Measurements from ENCODE around the gene RPL36A. TPM values are rescaled to one million over a fixed set of nuclear protein-coding genes. Genes with fewer than 3 reads are reported as not detected.

Gene RPL36A
- total and polyA plus RNA-seq, 10 of the 15 experiments (the other 5 are each of a cell fraction or from before 2014, with no cell fraction given) = 425 to 4,528 (median 3,270) TPM

- TF ChIP-seq, protein P1, sequence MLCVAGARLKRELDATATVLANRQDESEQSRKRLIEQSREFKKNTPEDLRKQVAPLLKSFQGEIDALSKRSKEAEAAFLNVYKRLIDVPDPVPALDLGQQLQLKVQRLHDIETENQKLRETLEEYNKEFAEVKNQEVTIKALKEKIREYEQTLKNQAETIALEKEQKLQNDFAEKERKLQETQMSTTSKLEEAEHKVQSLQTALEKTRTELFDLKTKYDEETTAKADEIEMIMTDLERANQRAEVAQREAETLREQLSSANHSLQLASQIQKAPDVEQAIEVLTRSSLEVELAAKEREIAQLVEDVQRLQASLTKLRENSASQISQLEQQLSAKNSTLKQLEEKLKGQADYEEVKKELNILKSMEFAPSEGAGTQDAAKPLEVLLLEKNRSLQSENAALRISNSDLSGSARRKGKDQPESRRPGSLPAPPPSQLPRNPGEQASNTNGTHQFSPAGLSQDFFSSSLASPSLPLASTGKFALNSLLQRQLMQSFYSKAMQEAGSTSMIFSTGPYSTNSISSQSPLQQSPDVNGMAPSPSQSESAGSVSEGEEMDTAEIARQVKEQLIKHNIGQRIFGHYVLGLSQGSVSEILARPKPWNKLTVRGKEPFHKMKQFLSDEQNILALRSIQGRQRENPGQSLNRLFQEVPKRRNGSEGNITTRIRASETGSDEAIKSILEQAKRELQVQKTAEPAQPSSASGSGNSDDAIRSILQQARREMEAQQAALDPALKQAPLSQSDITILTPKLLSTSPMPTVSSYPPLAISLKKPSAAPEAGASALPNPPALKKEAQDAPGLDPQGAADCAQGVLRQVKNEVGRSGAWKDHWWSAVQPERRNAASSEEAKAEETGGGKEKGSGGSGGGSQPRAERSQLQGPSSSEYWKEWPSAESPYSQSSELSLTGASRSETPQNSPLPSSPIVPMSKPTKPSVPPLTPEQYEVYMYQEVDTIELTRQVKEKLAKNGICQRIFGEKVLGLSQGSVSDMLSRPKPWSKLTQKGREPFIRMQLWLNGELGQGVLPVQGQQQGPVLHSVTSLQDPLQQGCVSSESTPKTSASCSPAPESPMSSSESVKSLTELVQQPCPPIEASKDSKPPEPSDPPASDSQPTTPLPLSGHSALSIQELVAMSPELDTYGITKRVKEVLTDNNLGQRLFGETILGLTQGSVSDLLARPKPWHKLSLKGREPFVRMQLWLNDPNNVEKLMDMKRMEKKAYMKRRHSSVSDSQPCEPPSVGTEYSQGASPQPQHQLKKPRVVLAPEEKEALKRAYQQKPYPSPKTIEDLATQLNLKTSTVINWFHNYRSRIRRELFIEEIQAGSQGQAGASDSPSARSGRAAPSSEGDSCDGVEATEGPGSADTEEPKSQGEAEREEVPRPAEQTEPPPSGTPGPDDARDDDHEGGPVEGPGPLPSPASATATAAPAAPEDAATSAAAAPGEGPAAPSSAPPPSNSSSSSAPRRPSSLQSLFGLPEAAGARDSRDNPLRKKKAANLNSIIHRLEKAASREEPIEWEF (IDR thresholded peaks at IDR 0.05; ENCODE audit: insufficient replicate concordance, low read depth, low read length) = no peak
- TF ChIP-seq WRNIP1 (IDR thresholded peaks at IDR 0.05; ENCODE audit: borderline replicate concordance, low read depth, low read length) (no peak), CHD1 (IDR thresholded peaks at IDR 0.05; ENCODE audit: low read depth, low read length) (0 out of 2 replicates have a peak, but pooled peaks have one; percentile 69), E4F1 (IDR thresholded peaks at IDR 0.05; ENCODE audit: borderline replicate concordance, partially characterized antibody) (peak; percentile 68), EGR1 (IDR thresholded peaks at IDR 0.05; ENCODE audit: borderline replicate concordance in 1 of 2, low read depth in 2 of 2, low read length in 2 of 2) (peak in 1 of 2 experiments; percentile 42; a peak in 1 of 3 replicates), RAD21 (IDR thresholded peaks at IDR 0.05; ENCODE audit: insufficient read depth, low read depth, low read length) (peak; percentile 9; the same call in 1 of the 2 replicates), ZBTB40 (IDR thresholded peaks at IDR 0.05; ENCODE audit: borderline replicate concordance) (peak; percentile 59; the same call in 1 of the 2 replicates), POU2F2 (IDR thresholded peaks at IDR 0.05; ENCODE audit: borderline replicate concordance, low read depth, low read length) (peak; percentile 11; the same call in 1 of the 3 replicates), DPF2 (IDR thresholded peaks at IDR 0.05) (no peak; the same call in 1 of the 2 replicates), MTA3 (IDR thresholded peaks at IDR 0.05; ENCODE audit: borderline replicate concordance, low read length) (no peak), ESRRA (IDR thresholded peaks at IDR 0.05; ENCODE audit: low read length) (no peak)
- TF ChIP-seq, protein P2, sequence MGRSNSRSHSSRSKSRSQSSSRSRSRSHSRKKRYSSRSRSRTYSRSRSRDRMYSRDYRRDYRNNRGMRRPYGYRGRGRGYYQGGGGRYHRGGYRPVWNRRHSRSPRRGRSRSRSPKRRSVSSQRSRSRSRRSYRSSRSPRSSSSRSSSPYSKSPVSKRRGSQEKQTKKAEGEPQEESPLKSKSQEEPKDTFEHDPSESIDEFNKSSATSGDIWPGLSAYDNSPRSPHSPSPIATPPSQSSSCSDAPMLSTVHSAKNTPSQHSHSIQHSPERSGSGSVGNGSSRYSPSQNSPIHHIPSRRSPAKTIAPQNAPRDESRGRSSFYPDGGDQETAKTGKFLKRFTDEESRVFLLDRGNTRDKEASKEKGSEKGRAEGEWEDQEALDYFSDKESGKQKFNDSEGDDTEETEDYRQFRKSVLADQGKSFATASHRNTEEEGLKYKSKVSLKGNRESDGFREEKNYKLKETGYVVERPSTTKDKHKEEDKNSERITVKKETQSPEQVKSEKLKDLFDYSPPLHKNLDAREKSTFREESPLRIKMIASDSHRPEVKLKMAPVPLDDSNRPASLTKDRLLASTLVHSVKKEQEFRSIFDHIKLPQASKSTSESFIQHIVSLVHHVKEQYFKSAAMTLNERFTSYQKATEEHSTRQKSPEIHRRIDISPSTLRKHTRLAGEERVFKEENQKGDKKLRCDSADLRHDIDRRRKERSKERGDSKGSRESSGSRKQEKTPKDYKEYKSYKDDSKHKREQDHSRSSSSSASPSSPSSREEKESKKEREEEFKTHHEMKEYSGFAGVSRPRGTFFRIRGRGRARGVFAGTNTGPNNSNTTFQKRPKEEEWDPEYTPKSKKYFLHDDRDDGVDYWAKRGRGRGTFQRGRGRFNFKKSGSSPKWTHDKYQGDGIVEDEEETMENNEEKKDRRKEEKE (IDR thresholded peaks at IDR 0.05) = no peak
Observed at GRCh38 chrX:101407748-101408531, 17.1 kb downstream of the RPL36A start, which contains the start of the genes GLA and HNRNPH2 (continued).

Data from GM12878 (cell line).